ENCODE data around the gene C12orf60.
A peak's percentile ranks its signal among the peaks of the same experiment; 100 is the strongest.

Gene C12orf60

DNA sequence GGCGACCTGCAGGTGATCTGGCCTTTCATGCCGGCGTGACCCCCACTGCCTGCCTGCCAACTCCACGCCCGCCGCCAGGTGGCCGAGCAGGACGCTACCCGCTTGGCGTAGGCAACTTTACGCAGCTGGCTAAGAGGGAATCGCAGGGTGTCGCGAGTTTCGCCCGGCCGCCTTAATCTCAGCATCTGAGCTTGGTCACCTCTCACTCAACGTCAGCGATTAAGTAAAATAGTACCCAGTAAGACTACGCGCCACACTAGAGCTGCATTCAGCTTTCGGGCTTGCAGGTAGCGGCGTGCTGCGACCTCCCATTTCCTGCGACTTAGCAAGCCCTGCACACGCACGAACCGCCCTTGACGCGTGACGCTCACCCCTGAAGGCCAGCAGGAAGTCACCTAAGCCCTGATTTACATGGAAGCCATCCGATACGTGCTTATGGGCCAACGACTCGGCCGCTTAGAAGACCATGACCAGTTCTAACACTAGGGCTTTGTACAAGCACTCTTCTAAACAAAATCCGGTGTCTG is 33.4 kb upstream of the C12orf60 start (continued):
- TF ChIP-seq ZNF148 (tag by site-specific recombination; IDR thresholded peaks at IDR 0.05; ENCODE audit: borderline replicate concordance) (no peak), ZNF776 (tag by site-specific recombination; IDR thresholded peaks at IDR 0.05; ENCODE audit: borderline replicate concordance) (no peak), ZNF501 (tag by site-specific recombination; IDR thresholded peaks at IDR 0.05) (peak; percentile 57; the same call in 1 of the 2 replicates), AEBP2 (tag by site-specific recombination; IDR thresholded peaks at IDR 0.05; ENCODE audit: borderline replicate concordance) (no peak), ZNF214 (tag by site-specific recombination; IDR thresholded peaks at IDR 0.05; ENCODE audit: borderline replicate concordance) (no peak), ZNF416 (tag by site-specific recombination; IDR thresholded peaks at IDR 0.05) (no peak), ZNF16 (tag by site-specific recombination; IDR thresholded peaks at IDR 0.05; ENCODE audit: low read depth) (no peak), EGR2 (tag by site-specific recombination; IDR thresholded peaks at IDR 0.05; ENCODE audit: low read depth) (no peak), ZNF624 (tag by site-specific recombination; IDR thresholded peaks at IDR 0.05) (no peak), PRDM6 (tag by site-specific recombination; IDR thresholded peaks at IDR 0.05) (no peak), ZSCAN4 (tag by site-specific recombination; IDR thresholded peaks at IDR 0.05) (no peak), ZNF335 (tag by site-specific recombination; conservative IDR thresholded peaks at IDR 0.05) (peak; percentile 96), SCRT1 (tag by site-specific recombination; IDR thresholded peaks at IDR 0.05; ENCODE audit: borderline replicate concordance) (no peak), ZXDB (tag by site-specific recombination; IDR thresholded peaks at IDR 0.05) (peak; percentile 62), ZBTB17 (tag by site-specific recombination; IDR thresholded peaks at IDR 0.05) (no peak), ZNF518A (tag by site-specific recombination; conservative IDR thresholded peaks at IDR 0.05; ENCODE audit: low read depth) (no peak), SP7 (tag by site-specific recombination; IDR thresholded peaks at IDR 0.05) (peak; percentile 38), SP2 (tag by site-specific recombination; IDR thresholded peaks at IDR 0.05) (peak; percentile 56), ZNF423 (tag by site-specific recombination; IDR thresholded peaks at IDR 0.05) (no peak), ZNF558 (tag by site-specific recombination; IDR thresholded peaks at IDR 0.05) (no peak)
- TF ChIP-seq, protein P1, sequence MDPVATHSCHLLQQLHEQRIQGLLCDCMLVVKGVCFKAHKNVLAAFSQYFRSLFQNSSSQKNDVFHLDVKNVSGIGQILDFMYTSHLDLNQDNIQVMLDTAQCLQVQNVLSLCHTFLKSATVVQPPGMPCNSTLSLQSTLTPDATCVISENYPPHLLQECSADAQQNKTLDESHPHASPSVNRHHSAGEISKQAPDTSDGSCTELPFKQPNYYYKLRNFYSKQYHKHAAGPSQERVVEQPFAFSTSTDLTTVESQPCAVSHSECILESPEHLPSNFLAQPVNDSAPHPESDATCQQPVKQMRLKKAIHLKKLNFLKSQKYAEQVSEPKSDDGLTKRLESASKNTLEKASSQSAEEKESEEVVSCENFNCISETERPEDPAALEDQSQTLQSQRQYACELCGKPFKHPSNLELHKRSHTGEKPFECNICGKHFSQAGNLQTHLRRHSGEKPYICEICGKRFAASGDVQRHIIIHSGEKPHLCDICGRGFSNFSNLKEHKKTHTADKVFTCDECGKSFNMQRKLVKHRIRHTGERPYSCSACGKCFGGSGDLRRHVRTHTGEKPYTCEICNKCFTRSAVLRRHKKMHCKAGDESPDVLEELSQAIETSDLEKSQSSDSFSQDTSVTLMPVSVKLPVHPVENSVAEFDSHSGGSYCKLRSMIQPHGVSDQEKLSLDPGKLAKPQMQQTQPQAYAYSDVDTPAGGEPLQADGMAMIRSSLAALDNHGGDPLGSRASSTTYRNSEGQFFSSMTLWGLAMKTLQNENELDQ (tag by site-specific recombination; IDR thresholded peaks at IDR 0.05; ENCODE audit: low read depth) = no peak
- TF ChIP-seq, protein P2, sequence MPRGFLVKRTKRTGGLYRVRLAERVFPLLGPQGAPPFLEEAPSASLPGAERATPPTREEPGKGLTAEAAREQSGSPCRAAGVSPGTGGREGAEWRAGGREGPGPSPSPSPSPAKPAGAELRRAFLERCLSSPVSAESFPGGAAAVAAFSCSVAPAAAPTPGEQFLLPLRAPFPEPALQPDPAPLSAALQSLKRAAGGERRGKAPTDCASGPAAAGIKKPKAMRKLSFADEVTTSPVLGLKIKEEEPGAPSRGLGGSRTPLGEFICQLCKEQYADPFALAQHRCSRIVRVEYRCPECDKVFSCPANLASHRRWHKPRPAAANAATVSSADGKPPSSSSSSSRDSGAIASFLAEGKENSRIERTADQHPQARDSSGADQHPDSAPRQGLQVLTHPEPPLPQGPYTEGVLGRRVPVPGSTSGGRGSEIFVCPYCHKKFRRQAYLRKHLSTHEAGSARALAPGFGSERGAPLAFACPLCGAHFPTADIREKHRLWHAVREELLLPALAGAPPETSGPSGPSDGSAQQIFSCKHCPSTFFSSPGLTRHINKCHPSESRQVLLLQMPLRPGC (tag by site-specific recombination; IDR thresholded peaks at IDR 0.05) = no peak
